ENCODE measurements around the gene ABCC5.
"Not testable (repeated sequence)": the region's sequence is repeated elsewhere in the genome, so short reads cannot be mapped to it uniquely, and the experiment has no call there.

The ABCC5 gene

GRCh38 chr3:184031187-184031792, 13.6 kb upstream of the ABCC5 start, which contains the start of gene HTR3D:
HTR3D (plus strand) TSS chr3:184031742; CDS start chr3:184031742, 0 bp downstream.
- no peak for TF ChIP-seq CTCF (IDR thresholded peaks at IDR 0.05; ENCODE audit: borderline replicate concordance, control extremely low read depth, extremely low read depth, insufficient read depth, missing control alignments)
- no peak for DNase-seq (ENCODE audit: low spot score)
- in situ Hi-C loops (cut with MboI; ENCODE audit: low sequenced_read_pairs, unreplicated experiment), result no loop called here

GRCh38 chr3:184030536-184030935, 12.9 kb upstream of the ABCC5 start:
- in situ Hi-C loops (cut with MboI; ENCODE audit: low sequenced_read_pairs, unreplicated experiment), result no loop called here
- DNase-seq (ENCODE audit: low spot score), result no peak
- TF ChIP-seq CTCF (IDR thresholded peaks at IDR 0.05; ENCODE audit: borderline replicate concordance, control extremely low read depth, extremely low read depth, insufficient read depth, missing control alignments), result no peak

GRCh38 chr3:184029443-184029842, 11.8 kb upstream of the ABCC5 start:
- TF ChIP-seq CTCF (IDR thresholded peaks at IDR 0.05; ENCODE audit: borderline replicate concordance, control extremely low read depth, extremely low read depth, insufficient read depth, missing control alignments), result no peak
- DNase-seq (ENCODE audit: low spot score), result no peak
- in situ Hi-C loops (cut with MboI; ENCODE audit: low sequenced_read_pairs, unreplicated experiment), result no loop called here

- in situ Hi-C loops (cut with MboI; ENCODE audit: low sequenced_read_pairs, unreplicated experiment); DNase-seq (ENCODE audit: low spot score): not testable (repeated sequence)
Measured at GRCh38 chr3:184028275-184028890, 10.7 kb upstream of the ABCC5 start.

GRCh38 chr3:184025256-184025655, 7.6 kb upstream of the ABCC5 start:
- in situ Hi-C loops (cut with MboI; ENCODE audit: low sequenced_read_pairs, unreplicated experiment); DNase-seq (ENCODE audit: low spot score): not testable (repeated sequence)

GRCh38 chr3:184022323-184022722, 4.6 kb upstream of the ABCC5 start:
- no peak for DNase-seq (ENCODE audit: low spot score)
- in situ Hi-C loops (cut with MboI; ENCODE audit: low sequenced_read_pairs, unreplicated experiment), result no loop called here
- no peak for TF ChIP-seq CTCF (IDR thresholded peaks at IDR 0.05; ENCODE audit: borderline replicate concordance, control extremely low read depth, extremely low read depth, insufficient read depth, missing control alignments)

GRCh38 chr3:184018424-184018973, 815 bp upstream of the ABCC5 start:
- no peak for DNase-seq (ENCODE audit: low spot score)
- no peak for TF ChIP-seq CTCF (IDR thresholded peaks at IDR 0.05; ENCODE audit: borderline replicate concordance, control extremely low read depth, extremely low read depth, insufficient read depth, missing control alignments)
- in situ Hi-C loops (cut with MboI; ENCODE audit: low sequenced_read_pairs, unreplicated experiment), result loop anchor here (10.0 kb wide), 1 partner anchor 114 kb away; no protein-coding TSS in a partner anchor

All from GM13976 (cell line).